ENCODE measurements around the gene LSG1.
"Not testable (repeated sequence)": the region's sequence is repeated elsewhere in the genome, so short reads cannot be mapped to it uniquely, and the experiment has no call there.

Gene LSG1

DNA sequence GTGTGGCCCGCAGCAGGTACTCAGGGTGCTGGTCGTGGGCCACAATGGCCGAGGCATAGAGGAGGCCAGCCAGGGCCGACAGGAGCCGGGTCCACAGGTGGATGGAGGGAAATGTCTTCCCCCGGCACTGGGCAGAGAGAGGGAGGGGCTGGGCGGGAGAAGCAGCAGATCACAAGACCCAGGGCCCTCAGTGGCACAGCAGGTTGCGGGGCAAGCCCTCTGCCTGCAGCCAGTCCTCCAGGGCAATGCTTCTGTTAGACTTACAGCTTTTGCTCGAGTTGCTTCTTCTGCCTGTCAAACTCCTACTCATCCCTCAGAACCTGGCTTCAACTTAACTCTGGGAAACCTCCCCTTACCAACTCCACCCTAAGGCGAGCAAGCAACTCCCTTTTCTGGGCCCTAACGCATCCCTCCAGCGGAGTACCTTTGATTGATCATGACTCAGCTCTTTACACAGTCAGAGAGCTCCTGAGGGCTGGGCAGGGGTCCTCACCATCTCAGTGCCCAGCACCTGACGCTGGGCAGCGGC lies 54.8 kb downstream of the LSG1 start:
- DNase-seq, result no peak

DNA sequence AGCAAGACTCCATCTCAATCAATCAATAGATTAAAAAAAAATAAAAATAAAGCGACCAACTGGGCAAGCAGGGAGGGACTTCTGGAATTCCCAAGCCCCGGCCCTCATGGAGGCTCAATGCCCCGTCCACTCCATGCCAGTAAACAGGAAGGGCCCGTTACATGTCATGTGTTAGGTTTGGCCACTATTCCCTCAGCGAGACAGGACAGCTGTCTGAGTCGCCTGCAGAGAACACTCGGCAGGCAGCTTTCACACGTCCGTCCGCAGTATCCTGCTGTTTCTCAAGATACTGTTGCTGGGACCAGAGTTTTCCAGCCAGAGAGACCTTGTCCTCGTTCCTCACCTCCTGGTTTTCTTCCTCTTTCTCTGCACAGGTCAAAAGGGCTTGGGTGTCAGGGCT lies 56.8 kb downstream of the LSG1 start:
- no peak for DNase-seq

DNA sequence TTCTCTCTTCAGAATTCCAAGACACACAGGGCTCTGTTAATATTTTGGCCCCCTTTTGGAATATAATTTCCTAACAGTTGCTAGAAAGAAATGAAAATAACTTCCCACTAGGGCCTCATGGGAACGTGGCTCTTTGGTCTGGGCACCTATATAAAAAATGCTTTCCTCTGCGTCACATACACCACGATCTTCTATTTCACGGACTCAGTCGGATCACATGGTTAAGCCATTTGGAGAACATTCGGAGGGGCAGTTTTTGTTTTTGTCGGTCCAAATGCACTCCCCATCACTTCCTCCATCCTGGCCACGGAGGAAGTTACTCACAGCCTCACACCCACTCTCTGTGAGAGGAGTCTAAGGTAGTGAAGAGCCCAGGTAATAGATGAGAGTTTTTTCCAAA lies 59.8 kb downstream of the LSG1 start:
- no peak for DNase-seq

DNA sequence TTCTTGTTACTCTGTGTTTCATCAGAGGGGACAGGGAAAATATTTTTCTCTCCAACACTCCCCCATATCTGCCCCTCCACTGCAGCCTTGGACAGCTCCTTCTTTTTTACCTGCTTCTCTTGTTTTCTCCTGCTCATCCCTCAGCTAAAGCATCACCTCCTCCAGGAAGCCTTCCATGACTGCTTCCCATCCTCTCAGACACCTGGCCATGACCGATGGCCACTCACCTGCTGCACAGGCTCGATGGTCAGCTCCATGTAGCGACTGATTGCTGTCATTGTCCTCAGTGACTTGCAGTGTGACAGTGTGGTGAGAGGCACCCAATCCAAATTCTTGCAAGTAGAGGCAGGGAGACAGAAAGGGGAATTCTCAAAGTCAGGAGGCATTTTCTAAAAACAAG lies 61.3 kb downstream of the LSG1 start:
- no peak for DNase-seq

DNA sequence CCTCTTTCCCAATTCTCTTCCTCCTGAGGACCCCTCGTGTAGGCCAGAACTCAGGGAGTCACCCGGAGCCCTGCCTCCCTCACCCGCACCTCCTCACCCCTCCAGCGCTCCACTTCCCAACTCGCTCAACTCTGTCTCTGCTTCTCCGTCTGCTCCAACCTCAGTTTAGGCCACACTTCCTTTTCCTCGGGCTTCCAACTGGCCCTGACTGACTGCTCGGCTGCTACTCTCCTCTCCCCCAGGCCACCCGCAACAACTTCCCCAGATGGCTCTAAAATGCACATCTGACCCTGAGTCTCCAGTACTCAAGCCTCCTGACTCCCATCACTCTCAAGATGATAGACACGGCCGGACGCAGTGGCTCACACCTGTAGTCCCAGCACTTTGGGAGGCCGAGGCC lies 62.4 kb downstream of the LSG1 start:
- no peak for DNase-seq

DNA sequence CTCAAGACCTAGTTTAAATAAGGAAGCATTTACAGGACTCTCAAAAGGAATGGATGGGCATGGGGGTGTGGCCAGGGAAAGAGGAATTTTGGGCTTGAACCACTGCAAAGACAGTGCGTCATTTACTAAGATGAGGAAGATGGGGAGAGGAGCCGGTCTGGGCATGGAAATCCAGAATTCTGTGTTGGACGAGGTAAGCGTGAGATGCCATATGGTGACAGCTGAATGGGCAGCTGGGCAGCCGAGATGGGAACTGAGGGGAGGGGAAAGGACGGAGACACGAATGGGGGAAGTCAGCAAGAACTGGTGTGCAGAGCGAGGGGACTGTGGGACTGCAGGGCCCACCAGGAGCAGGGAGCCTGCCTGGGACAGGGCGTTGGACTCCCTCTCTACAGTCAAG lies 63.0 kb downstream of the LSG1 start:
- DNase-seq, result no peak

DNA sequence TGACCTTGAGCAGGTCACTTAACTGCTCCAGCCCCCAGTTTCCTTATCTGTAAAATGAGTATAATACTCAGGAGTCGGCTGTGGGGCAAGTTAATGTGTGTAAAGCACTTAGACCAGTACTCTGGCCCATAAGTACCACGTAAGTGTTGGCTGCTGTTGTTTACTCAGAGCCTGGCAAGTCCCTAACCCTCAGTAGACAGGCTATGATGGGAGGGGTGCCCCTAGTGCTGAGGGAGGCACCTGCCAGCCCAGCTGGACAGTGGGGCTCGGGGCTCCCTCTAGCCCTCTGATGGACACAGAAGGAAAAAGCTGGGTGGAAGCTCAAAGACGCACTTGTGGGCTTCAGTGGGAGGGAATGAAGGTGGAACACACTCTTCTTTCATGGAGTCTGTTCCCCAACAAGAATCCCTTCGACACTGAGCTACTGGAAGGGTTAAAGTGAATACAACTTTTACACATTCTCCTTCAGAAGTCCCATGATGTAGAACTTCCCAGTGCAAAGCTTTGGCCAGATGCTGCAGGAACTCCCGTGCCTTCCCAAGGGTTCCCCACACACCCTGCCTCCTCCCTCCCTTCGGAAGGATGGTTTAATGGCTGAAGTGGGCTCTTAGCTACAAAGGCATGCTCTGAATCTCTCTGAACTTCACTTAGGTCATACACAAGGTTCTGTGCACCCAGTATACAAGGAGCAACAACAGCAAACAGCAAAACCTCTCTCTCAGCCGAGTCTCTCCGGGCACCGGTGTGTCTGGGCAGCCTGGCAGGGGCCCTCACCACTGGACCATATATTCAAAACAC lies 64.2 kb downstream of the LSG1 start:
- DNase-seq, result no peak

DNA sequence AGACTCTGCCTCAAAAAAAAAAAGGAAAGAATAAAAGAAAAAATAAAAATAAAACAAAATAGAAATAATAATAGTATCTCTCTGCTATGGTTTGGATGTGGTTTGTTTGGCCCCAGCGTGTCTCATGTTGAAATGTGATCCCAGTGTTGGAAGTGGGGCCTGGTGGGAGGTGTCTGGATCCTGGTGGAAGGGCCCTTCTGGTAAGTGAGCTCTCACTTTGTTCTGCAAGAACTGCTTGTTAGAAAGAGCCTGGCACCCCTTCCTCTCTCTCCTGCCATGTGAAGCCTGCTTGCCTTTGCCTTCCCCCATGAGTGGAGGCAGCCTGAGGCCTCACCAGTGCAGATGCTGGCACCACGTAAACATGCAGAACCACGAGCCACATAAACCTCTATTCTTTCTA lies 65.0 kb downstream of the LSG1 start:
- no peak for DNase-seq

DNA sequence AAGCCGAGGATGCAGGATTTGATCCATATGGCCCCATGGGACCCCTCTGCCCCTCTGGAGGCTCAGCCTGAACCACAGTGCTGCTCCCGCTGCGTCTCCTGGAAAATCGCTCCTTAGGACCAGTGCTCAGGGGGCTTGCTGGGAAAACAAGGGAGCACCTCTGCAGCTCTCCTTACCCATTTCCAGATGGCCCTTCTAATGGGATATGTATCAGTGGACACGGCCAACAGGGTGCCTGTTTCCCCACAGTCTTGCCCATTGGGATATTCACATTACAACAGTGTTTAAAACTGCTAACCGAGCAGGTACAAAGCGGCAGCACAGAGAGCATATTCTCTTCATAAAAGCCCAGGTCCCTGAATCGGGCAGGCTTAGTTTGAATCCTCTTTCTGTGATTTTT lies 65.8 kb downstream of the LSG1 start:
- DNase-seq, result no peak

DNA sequence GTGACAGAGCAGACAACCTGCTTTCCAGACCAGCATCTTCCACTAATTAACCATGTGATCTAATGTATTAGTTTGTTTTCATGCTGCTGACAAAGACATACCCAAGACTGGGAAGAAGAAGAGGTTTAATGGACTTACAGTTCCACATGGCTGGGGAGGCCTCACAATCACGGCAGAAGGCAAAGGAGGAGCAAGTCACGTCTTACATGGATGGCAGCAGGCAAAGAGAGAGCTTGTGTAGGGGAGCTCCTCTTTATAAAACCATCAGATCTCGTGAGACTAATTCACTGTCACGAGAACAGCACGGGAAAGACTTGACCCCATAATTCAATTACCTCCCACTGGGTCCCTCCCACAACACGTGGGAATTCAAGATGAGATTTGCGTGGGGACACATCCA lies 66.7 kb downstream of the LSG1 start:
- DNase-seq, result not testable (repeated sequence)

DNA sequence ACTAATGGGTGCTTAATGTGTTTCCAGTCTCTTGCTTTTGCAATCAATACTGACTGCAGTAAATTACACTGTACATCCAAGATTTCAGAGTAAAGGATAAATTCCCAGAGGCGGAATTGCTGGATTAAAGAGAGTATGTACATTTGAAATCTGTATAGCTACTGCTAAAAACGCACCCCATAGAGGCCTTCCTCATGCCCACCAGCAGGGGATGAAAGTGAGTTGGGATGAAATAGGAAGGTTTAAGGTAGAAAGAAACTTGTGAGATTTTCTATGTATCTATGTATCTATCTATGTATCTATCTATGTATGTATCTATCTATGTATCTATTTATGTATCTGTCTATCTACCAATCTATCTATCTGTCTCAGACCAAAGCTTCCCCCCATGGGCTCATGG lies 67.2 kb downstream of the LSG1 start:
- DNase-seq, result no peak

DNA sequence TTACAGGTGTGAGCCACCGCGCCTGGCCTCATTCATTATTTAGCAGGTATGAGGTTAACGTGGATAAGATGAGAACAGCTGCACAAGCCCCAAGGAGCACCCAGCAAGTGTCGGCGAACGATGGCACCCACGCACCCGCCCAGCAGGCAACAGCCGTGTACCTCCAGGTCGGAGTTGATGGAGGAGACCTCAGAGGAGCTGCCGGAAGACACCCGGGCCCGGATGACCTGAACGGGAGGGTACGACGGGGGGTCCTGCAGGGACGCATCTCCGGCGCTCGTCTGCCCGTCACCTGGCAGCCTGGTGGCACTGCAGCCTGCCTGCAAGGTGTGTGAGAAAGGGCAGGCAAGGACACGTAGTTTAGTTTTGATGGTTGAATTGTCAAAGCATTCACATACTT lies 67.9 kb downstream of the LSG1 start:
- DNase-seq, result no peak

DNA sequence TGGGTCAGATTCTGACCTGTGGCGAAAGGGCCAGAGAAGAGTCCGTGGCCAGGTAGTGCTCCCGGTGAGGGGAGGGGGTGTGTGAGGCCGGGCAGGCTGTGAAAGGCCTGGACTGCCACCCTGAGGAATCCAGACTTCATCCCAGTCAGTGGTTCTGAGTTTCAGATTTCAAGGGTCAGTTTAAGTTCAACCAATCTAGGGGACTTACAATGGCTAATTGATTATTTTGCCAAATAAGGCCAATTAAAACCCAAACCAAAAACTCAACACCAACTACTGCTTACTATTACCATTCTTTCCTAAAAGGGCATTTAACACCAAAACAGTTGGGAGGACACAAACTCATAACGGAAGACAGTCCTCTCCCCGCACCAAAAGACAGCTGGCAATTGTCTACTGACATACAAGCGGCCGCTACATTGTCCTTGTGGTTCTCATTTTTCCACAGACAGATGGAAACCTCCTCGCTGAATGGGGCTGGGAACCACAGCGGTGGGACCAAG lies 69.3 kb downstream of the LSG1 start:
- DNase-seq, result no peak

DNA sequence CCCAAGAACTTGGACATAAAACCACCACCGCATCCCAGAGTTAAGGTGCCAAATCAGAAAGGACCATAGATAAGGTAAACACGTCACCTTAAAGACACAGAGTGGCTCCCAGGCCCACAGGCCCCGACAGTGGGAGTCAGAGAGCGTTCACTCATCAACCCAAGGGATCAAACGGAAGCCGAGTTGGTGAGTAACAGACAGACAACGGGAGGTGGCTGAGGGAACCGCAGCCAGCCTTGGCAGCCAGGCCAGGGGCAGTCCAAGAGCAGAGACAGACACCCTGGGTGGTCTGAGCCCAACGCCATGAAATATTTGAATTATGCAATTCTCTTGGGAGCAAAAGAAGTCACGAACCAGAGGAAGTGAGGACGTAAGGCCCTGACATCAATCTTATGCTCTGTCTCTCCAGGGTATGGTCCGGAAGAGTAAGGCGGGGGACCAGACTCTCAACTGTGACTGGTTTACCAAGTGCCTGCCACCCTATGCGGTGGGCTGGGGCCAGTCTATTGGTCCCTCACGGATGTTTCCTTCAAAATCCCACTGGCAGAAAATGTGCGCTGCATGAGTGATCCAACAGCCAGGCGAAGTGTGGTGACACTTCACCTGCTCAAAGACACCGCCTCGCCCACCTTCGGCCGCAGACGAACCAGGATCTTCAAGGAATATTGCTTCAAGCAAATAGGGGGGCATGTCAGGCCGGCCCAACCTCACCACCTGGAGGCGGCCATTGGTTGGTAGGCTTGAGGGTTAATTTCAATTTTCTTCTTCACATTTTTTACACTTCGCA lies 73.0 kb downstream of the LSG1 start:
- no peak for DNase-seq

DNA sequence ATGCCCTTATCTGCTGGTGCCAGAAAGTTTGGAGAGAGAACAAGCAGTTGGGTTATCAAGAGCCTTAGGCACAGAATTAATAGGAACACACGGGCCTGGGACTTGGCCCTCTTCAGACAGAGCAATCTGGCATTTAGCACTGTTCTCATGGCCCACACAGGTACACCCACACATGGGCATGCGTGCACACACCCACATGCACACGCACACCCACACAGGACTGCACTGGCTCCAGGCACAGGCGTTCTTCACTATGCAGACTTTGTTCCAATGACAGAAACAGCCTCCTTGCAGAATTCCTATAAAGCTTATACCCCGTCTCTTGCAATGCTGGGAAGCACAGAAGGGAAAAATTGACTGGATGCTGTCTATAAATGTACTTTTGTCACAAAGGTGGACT lies 75.1 kb downstream of the LSG1 start:
- no peak for DNase-seq

DNA sequence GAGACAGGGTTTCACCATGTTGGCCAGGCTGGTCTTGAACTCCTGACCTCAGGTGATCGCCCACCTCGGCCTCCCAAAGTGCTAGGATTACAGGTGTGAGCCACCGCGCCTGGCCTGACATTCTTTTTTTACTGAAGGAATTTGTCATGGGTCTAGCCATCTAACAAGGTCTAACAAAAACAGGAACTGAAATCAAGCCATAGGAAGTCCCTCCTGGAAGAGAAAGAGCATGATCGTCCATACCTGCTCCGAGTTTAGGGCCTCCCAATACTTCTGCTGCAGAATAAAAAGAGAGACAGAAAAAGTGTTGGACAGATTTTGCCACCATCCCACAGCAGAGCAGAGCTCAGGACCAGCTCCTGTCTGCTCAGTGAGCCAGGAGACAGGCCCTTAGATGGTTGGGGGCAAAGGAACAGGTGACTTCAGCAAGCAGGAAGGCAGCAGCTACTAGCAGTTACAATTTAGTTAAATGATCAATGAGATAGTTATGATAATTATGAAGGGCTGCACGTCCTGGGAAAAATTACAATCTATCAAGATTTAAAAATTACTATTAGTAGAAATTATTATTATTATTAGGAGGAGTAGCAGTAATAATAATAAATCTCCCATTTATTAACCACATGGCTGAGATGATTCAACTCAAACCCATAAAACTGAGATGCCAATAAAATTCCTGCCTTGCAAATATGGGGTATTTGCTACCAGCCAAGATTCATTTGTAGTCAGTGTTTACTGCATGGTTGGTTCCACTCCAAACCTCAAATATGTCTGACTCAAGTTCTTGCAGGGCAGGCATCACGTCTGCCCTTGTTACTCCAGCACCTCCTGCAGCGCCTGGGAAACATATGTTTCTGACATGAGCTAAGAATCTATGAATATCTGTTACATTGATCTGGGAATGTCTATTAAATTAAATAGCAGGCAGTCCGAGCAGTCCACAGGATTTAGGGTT lies 78.9 kb downstream of the LSG1 start:
- DNase-seq, result no peak

Measured in T-helper 9 cell (primary cell).